H1 (cell line): ENCODE measurements around the gene ACADVL. TPM values are rescaled to one million over a fixed set of nuclear protein-coding genes. Genes with fewer than 3 reads are reported as not detected.
A peak's percentile ranks its signal among the peaks of the same experiment; 100 is the strongest.

ENCODE experiments used
- CTCF ChIA-PET: fragments of 300-600 bp; sonication (Branson Sonifier 250); formaldehyde crosslinking; loops from one replicate; lab custom pipeline; 2021; ENCODE audit not compliant: partially characterized antibody; lab: Charles Lee
- POLR2A ChIA-PET: fragments of 300-600 bp; sonication (Branson Sonifier 250); formaldehyde crosslinking; loops from one replicate; lab custom pipeline; 2021; ENCODE audit warnings: inconsistent platforms; ENCODE audit not compliant: partially characterized antibody; lab: Charles Lee
- DNase-seq, 2 experiments: peaks; one replicate each; pipeline versions ENCODE4 v3.0.0 to v3.0.0-alpha.2; 2010 to 2022; ENCODE audit warnings: low spot score in 2 of 2, low read depth in 1 of 2, mixed read lengths in 1 of 2
- FAIRE-seq: peaks from 2 replicates; lab custom pipeline; 2011; peaks lifted over from hg19 to GRCh38; lab: Jason Lieb, UNC
- H2AFZ ChIP-seq: 2 replicates; pipeline ENCODE4 v1.8.1; 2012; ENCODE audit warnings: low read length, inconsistent platforms
- H2AK5ac ChIP-seq: 2 replicates; pipeline ENCODE4 v1.6.1; 2013; ENCODE audit warnings: low read depth, low read length
- H2BK120ac ChIP-seq: replicated peaks from 2 replicates; pipeline ENCODE3; 2013; ENCODE audit warnings: low read depth, low read length, inconsistent platforms
- H2BK12ac ChIP-seq: 2 replicates; pipeline ENCODE4 v1.6.1; 2013; ENCODE audit warnings: low read depth, low read length
- H2BK15ac ChIP-seq: 2 replicates; pipeline ENCODE4 v1.6.1; 2013; ENCODE audit warnings: low read length
- H2BK20ac ChIP-seq: 2 replicates; pipeline ENCODE4 v1.6.1; 2013; ENCODE audit warnings: low read length
- H2BK5ac ChIP-seq: 2 replicates; pipeline ENCODE4 v1.6.1; 2013; ENCODE audit warnings: low read depth, low read length
- H3K14ac ChIP-seq: 2 replicates; pipeline ENCODE4 v1.6.1; 2013; ENCODE audit warnings: inconsistent platforms; ENCODE audit not compliant: insufficient read length
- H3K18ac ChIP-seq: 2 replicates; pipeline ENCODE4 v1.6.1; 2013; ENCODE audit warnings: low read length; ENCODE audit errors: extremely low read depth
- H3K23ac ChIP-seq: 2 replicates; pipeline ENCODE4 v1.6.1; 2013; ENCODE audit warnings: inconsistent platforms; ENCODE audit not compliant: insufficient read length
- H3K23me2 ChIP-seq: 2 replicates; pipeline ENCODE4 v1.6.1; 2013; ENCODE audit warnings: low read depth, low read length
- H3K27ac ChIP-seq: 2 replicates; pipeline ENCODE4 v1.6.1; 2011; ENCODE audit warnings: low read depth, low read length, inconsistent platforms
- H3K27me3 ChIP-seq, 4 experiments: replicated peaks in 1 of 4; 1 replicate in 1 of 4; 2 replicates in 3 of 4; pipeline versions ENCODE4 v1.6.1 to v1.8.1; 2011 to 2013; ENCODE audit warnings: low read length in 3 of 4, mild to moderate bottlenecking in 3 of 4, inconsistent platforms in 2 of 4, mixed read lengths in 2 of 4, moderate library complexity in 1 of 4; ENCODE audit not compliant: control insufficient read depth in 3 of 4, insufficient read depth in 3 of 4; ENCODE audit errors: extremely low read depth in 1 of 4
- H3K36me3 ChIP-seq, 4 experiments: 2 replicates each; pipeline versions ENCODE4 v1.6.1 to v1.8.1; 2011 to 2013; ENCODE audit warnings: mild to moderate bottlenecking in 4 of 4, low read length in 3 of 4, moderate library complexity in 2 of 4, control low read depth in 1 of 4, inconsistent platforms in 1 of 4; ENCODE audit not compliant: insufficient read depth in 4 of 4, control insufficient read depth in 2 of 4
- H3K4ac ChIP-seq: replicated peaks from 2 replicates; pipeline ENCODE3; 2013; ENCODE audit warnings: low read length, low read depth, mixed read lengths, inconsistent platforms; ENCODE audit not compliant: insufficient read length
- H3K4me1 ChIP-seq, 4 experiments: replicated peaks in 1 of 4; 1 replicate in 1 of 4; 2 replicates in 3 of 4; pipeline versions ENCODE4 v1.6.1 to v1.8.1; 2011 to 2013; ENCODE audit warnings: low read length in 3 of 4, inconsistent platforms in 2 of 4, mixed read lengths in 1 of 4; ENCODE audit not compliant: insufficient read depth in 4 of 4, control insufficient read depth in 3 of 4
- H3K4me2 ChIP-seq, 2 experiments: 2 replicates each; pipeline versions ENCODE4 v1.6.1 to v1.8.1; 2011 to 2013; ENCODE audit warnings: low read depth in 2 of 2, low read length in 2 of 2, control low read depth in 1 of 2, inconsistent platforms in 1 of 2, mild to moderate bottlenecking in 1 of 2; ENCODE audit not compliant: insufficient read depth in 1 of 2
- H3K4me3 ChIP-seq, 4 experiments: fragments of 200-600, 300-600 bp in 1 of 4; sonication (generic), shearing (Covaris generic), sonication (Bioruptor Twin) in 1 of 4; 2 replicates each; pipeline versions ENCODE4 v1.5.1 to v1.8.1; 2011 to 2016; ENCODE audit warnings: low read length in 4 of 4, low read depth in 3 of 4, control low read depth in 2 of 4, inconsistent platforms in 2 of 4, mild to moderate bottlenecking in 2 of 4, mixed read lengths in 1 of 4, moderate library complexity in 1 of 4; ENCODE audit not compliant: insufficient read depth in 2 of 4; ENCODE audit errors: extremely low read depth in 1 of 4
- H3K56ac ChIP-seq: replicated peaks from 2 replicates; pipeline ENCODE3; 2013; ENCODE audit warnings: low read depth, mild to moderate bottlenecking, mixed read lengths, low read length, inconsistent platforms; ENCODE audit not compliant: insufficient read length
- H3K79me1 ChIP-seq: 2 replicates; pipeline ENCODE4 v1.6.1; 2013; ENCODE audit warnings: low read depth, low read length, control low read depth
- H3K79me2 ChIP-seq, 2 experiments: 2 replicates each; pipeline versions ENCODE4 v1.6.1 to v1.8.1; 2012 to 2013; ENCODE audit warnings: low read length in 2 of 2, mild to moderate bottlenecking in 2 of 2, inconsistent platforms in 1 of 2; ENCODE audit not compliant: insufficient read depth in 2 of 2, control insufficient read depth in 1 of 2
- H3K9ac ChIP-seq, 4 experiments: replicated peaks in 1 of 4; 1 replicate in 1 of 4; 2 replicates in 3 of 4; pipeline versions ENCODE4 v1.6.1 to v1.8.1; 2011 to 2013; ENCODE audit warnings: low read depth in 3 of 4, low read length in 3 of 4, control low read depth in 2 of 4, mild to moderate bottlenecking in 2 of 4, moderate library complexity in 2 of 4, inconsistent platforms in 1 of 4; ENCODE audit errors: extremely low read depth in 1 of 4
- H3K9me3 ChIP-seq, 2 experiments: 2 replicates each; pipeline versions ENCODE4 v1.6.1 to v1.8.1; 2012 to 2013; ENCODE audit warnings: mild to moderate bottlenecking in 2 of 2, moderate library complexity in 2 of 2, control low read depth in 1 of 2, inconsistent platforms in 1 of 2, low read depth in 1 of 2, low read length in 1 of 2, mixed read lengths in 1 of 2; ENCODE audit not compliant: insufficient read depth in 2 of 2
- H4K20me1 ChIP-seq, 2 experiments: replicated peaks in 1 of 2; 2 replicates each; pipeline versions ENCODE3 to v1.8.1; 2011 to 2013; ENCODE audit warnings: inconsistent platforms in 2 of 2, low read length in 2 of 2, mild to moderate bottlenecking in 1 of 2; ENCODE audit not compliant: insufficient read depth in 2 of 2, control insufficient read depth in 1 of 2
- H4K5ac ChIP-seq: 2 replicates; pipeline ENCODE4 v1.6.1; 2013; ENCODE audit warnings: low read length, low read depth, mixed read lengths, inconsistent platforms; ENCODE audit not compliant: insufficient read length
- H4K8ac ChIP-seq: 2 replicates; pipeline ENCODE4 v1.8.0; 2013; ENCODE audit warnings: mild to moderate bottlenecking, moderate library complexity, low read length, inconsistent platforms; ENCODE audit not compliant: insufficient read depth; ENCODE audit errors: extremely low read depth
- H4K91ac ChIP-seq: replicated peaks from 2 replicates; pipeline ENCODE3; 2013; ENCODE audit warnings: low read length, mixed read lengths, inconsistent platforms; ENCODE audit not compliant: insufficient read length
- CHD1 ChIP-seq: IDR thresholded peaks from 2 replicates; pipeline ENCODE4 v1.6.1; 2012; ENCODE audit warnings: low read depth, low read length, improper control_type of control experiment
- E2F6 ChIP-seq: IDR thresholded peaks from 2 replicates; pipeline ENCODE4 v1.6.1; 2012; ENCODE audit warnings: inconsistent platforms
- EGR1 ChIP-seq: IDR thresholded peaks from 2 replicates; pipeline ENCODE4 v1.6.1; 2011; ENCODE audit warnings: low read depth, low read length, borderline replicate concordance
- GTF2F1 ChIP-seq: IDR thresholded peaks from 2 replicates; pipeline ENCODE4 v1.6.1; 2012; ENCODE audit warnings: low read depth, low read length, improper control_type of control experiment, borderline replicate concordance
- KDM5A ChIP-seq: fragments of 200-600 bp; IDR thresholded peaks from 2 replicates; pipeline ENCODE4 v1.7.1; 2012; ENCODE audit warnings: mild to moderate bottlenecking, low read length, inconsistent platforms, mixed read lengths
- POLR2A ChIP-seq, 2 experiments: IDR thresholded peaks; 1 replicate in 1 of 2; 2 replicates in 1 of 2; pipeline ENCODE4 v1.6.1; 2011; ENCODE audit warnings: low read depth in 2 of 2, low read length in 2 of 2, mild to moderate bottlenecking in 2 of 2; ENCODE audit errors: control extremely low read depth in 1 of 2
- RAD21 ChIP-seq, 2 experiments: IDR thresholded peaks in 1 of 2; conservative IDR thresholded peaks in 1 of 2; 2 replicates each; pipeline ENCODE4 v1.6.1; 2011; ENCODE audit warnings: low read depth in 2 of 2, low read length in 2 of 2, improper control_type of control experiment in 1 of 2, inconsistent platforms in 1 of 2, mild to moderate bottlenecking in 1 of 2, moderate library complexity in 1 of 2
- RNF2 ChIP-seq: fragments of 200-900, 300-1000 bp; sonication (generic); IDR thresholded peaks from 2 replicates; pipeline ENCODE4 v1.7.1; 2016; ENCODE audit warnings: borderline replicate concordance, low read depth, mild to moderate bottlenecking, antibody characterized with exemption, low read length; ENCODE audit not compliant: poor library complexity, severe bottlenecking; ENCODE audit errors: missing control alignments
- SUZ12 ChIP-seq: fragments of 200-600 bp; sonication (generic); IDR thresholded peaks from 2 replicates; pipeline ENCODE4 v1.6.1; 2012; ENCODE audit warnings: mild to moderate bottlenecking, inconsistent platforms, low read length, moderate library complexity, mixed read lengths
- TAF7 ChIP-seq: optimal IDR thresholded peaks from 2 replicates; pipeline ENCODE3; 2011; ENCODE audit warnings: low read depth, mild to moderate bottlenecking, inconsistent platforms, low read length, moderate library complexity, borderline replicate concordance
- USF2 ChIP-seq: IDR thresholded peaks from 2 replicates; pipeline ENCODE4 v1.6.1; 2011; ENCODE audit warnings: low read length, improper control_type of control experiment
- WGBS, 2 experiments: shearing (Covaris generic) in 1 of 2; methylation state at CpG; one replicate each; pipeline versions ENCODE4 v1.1.6 to v1.1.7; 2013 to 2015; ENCODE audit warnings: low lambda C conversion rate in 2 of 2, mixed read lengths in 2 of 2, inconsistent platforms in 1 of 2, low coverage in 1 of 2, missing lambda C conversion rate in 1 of 2; ENCODE audit not compliant: insufficient replicate concordance in 2 of 2, insufficient coverage in 1 of 2, insufficient read length in 1 of 2; ENCODE audit errors: extremely low coverage in 1 of 2, missing lambda C conversion rate in 1 of 2; 5-methylcytosine and 5-hydroxymethylcytosine counted together
- polyA plus RNA-seq, 7 experiments: library from polyadenylated mRNA; depleted of rRNA in 3 of 7; stranded (reverse) in 5 of 7; unstranded in 2 of 7; fragments of >200 nt in 5 of 7; fragments of 200-250 nt in 2 of 7; gene quantifications; 1 replicate in 5 of 7; 2 replicates in 1 of 7; 4 replicates in 1 of 7; pipeline versions ENCODE4 v1.2.1 to v1.2.3, GENCODE V29; 2011 to 2013; ENCODE audit warnings: missing spikeins in 2 of 7, mixed read lengths in 2 of 7
- total RNA-seq: library from RNA; stranded (reverse); fragmentation: NEBNext Ultra II Directional; extraction: Animal tissue kit (Norgen Biotek cat#: 25700); gene quantifications from 2 replicates; pipeline ENCODE4 v1.2.1, GENCODE V29; 2021

ACADVL gene
- total and polyA plus RNA-seq, 2 of the 8 experiments (the other 6 are each of a cell fraction or from before 2014, with no cell fraction given): 181 to 231 TPM

GRCh38 chr17:7232114-7232513 lies 12.4 kb downstream of the ACADVL start:
- no peak overlapping the region for H2BK12ac ChIP-seq
- no peak overlapping the region for H3K23ac ChIP-seq
- no peak overlapping the region for H3K14ac ChIP-seq
- no peak overlapping the region for H4K5ac ChIP-seq
- peaks cover 0 to 10% (median 2%) of the 10 kb centered on the region in 4 experiments; a peak in 5 of 7 replicates for H3K4me1 ChIP-seq
- no peak overlapping the region for H2AFZ ChIP-seq
- no peak for DNase-seq
- H3K9ac ChIP-seq: no peak overlapping the region; a peak in 1 of 7 replicates
- peaks cover 10% of the 10 kb centered on the region for H3K79me1 ChIP-seq
- H3K79me2 ChIP-seq: peaks cover 13 to 55% of the 10 kb centered on the region in 2 experiments
- H2BK20ac ChIP-seq: no peak overlapping the region
- H3K23me2 ChIP-seq: no peaks in the 10 kb centered on the region
- H3K4me3 ChIP-seq: 0 out of 8 replicates have a peak overlapping the region, but pooled peaks of 1 of the 4 experiments have one; percentile 14
- no peak overlapping the region for H4K8ac ChIP-seq
- H3K56ac ChIP-seq: no peak overlapping the region
- H2BK120ac ChIP-seq: no peak overlapping the region
- no peaks in the 10 kb centered on the region for H3K27me3 ChIP-seq
- H4K20me1 ChIP-seq: peaks cover 17 to 46% of the 10 kb centered on the region in 2 experiments
- FAIRE-seq: no peak
- H3K18ac ChIP-seq: no peak overlapping the region
- POLR2A ChIA-PET: interaction anchor here (0.9 to 19.7 kb wide), 6 partner anchors 10 to 105 kb away, joined by 3 to 386 read pairs (median 4); partner anchors contain the start of genes ACADVL, ACAP1 and DLG4
- H3K4me2 ChIP-seq: peak overlapping the region in 1 of 2 experiments; percentile 56; a peak in 2 of 4 replicates
- no peak overlapping the region for H3K27ac ChIP-seq
- no peak overlapping the region for H2BK15ac ChIP-seq
- H2AK5ac ChIP-seq: no peak overlapping the region
- H3K4ac ChIP-seq: no peak overlapping the region
- WGBS, 2 experiments: 88% methylated on average over 5 of the region's 5 CpGs; no CpG with 5 or more reads in 1 of the 2 experiments
- no peak overlapping the region for H4K91ac ChIP-seq
- CTCF ChIA-PET: interaction anchor here (4.0 kb wide), 1 partner anchor 12 kb away, joined by 24 read pairs; the partner anchor contains the start of genes ACADVL and DLG4
- H3K36me3 ChIP-seq: peaks cover 27 to 50% (median 47%) of the 10 kb centered on the region in 4 experiments
- H2BK5ac ChIP-seq: no peak overlapping the region
- no peaks in the 10 kb centered on the region for H3K9me3 ChIP-seq
- TF ChIP-seq E2F6: no peak
- no peak for TF ChIP-seq KDM5A
- TF ChIP-seq RNF2: no peak
- TF ChIP-seq POLR2A (IDR thresholded peaks at IDR 0.05; ENCODE audit: control extremely low read depth in 1 of 2, low read depth in 2 of 2, low read length in 2 of 2): no peak
- TF ChIP-seq RAD21 (IDR thresholded peaks at IDR 0.05 in 1 of 2, conservative IDR thresholded peaks at IDR 0.05 in 1 of 2; ENCODE audit: low read depth in 2 of 2, low read length in 2 of 2): no peak
- no peak for TF ChIP-seq GTF2F1
- TF ChIP-seq TAF7: no peak
- no peak for TF ChIP-seq EGR1
- TF ChIP-seq CHD1: no peak
- TF ChIP-seq USF2: no peak
- TF ChIP-seq SUZ12: no peak
